Activated T-cell treated with anti-CD3 and anti-CD28 coated beads, Interleukin-2, amount 50 U/mL, for 1 hour (primary cell): ENCODE measurements around the gene HDLBP.

Experiments used
- DNase-seq: peaks from one replicate; pipeline ENCODE4 v3.0.0-alpha.2; 2020

The HDLBP gene

GRCh38 chr2:241273210-241274020 lies 42.1 kb downstream of the HDLBP start:
- DNase-seq = no peak

DNA sequence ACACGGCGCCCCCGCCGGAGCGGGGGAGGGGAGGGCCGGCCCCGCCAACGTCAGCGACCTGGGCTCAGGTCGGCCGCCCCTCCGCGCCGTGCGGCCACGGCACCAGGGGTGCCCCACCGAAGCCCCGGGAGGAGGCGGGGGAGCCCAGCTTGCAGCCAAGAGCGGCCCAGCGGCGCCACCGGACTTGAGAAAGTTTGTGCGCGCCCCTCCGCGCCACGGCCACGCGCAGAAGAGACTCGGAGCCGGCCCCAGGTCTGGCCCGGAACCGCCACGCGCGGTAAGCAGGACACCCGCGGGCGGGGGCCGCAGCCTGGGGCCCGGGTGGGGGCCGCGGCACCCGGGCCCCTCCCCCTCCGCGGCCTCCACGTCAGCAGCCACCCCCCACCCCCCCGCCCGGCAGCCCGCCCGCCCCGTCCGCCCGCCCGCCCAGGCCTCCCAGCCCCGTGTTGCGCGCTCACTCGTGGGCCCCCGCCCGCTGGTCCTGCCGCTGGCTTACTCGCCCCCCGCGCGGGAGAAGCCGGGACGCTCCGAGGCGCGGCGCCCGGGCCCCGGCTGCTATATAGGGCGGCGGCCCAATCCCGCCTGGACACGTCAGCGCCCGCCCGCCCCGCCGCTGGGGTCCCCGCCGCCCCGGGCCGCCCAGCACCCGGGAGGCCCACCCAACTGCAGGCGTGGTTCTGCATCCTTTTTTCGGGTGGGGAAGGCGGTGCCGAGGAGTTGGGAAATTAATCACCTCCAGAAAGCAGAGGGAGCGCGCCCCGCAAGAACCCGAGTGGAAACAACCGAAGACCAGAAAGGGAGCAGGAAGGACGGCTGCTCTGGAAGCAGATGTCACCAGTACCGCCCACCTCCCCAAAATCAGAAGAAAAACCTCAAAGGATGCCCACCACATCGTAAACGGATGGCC lies 42.9 kb downstream of the HDLBP start:
- DNase-seq = peak; percentile 67

GRCh38 chr2:241271706-241272302 lies 43.7 kb downstream of the HDLBP start:
- peak; percentile 66 for DNase-seq

DNA sequence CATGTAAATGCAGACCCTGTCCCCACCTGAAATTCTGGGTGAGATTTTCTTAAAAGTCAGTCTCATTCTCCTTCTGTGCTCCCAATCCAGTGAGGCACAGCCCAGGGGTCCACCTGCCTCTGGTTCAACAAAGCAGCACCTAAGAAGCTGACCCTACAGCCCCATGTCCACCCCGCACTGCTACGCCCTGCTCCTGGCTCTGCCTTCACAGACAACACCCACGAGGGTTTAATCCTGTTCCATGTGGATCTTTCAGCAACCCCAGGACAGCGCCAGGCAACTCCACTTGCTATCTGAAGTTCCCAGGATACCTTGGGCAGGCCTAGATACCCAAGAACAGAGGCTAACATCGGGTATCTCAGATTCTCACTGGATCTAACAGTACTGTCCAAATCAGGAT lies 44.9 kb downstream of the HDLBP start:
- no peak for DNase-seq

DNA sequence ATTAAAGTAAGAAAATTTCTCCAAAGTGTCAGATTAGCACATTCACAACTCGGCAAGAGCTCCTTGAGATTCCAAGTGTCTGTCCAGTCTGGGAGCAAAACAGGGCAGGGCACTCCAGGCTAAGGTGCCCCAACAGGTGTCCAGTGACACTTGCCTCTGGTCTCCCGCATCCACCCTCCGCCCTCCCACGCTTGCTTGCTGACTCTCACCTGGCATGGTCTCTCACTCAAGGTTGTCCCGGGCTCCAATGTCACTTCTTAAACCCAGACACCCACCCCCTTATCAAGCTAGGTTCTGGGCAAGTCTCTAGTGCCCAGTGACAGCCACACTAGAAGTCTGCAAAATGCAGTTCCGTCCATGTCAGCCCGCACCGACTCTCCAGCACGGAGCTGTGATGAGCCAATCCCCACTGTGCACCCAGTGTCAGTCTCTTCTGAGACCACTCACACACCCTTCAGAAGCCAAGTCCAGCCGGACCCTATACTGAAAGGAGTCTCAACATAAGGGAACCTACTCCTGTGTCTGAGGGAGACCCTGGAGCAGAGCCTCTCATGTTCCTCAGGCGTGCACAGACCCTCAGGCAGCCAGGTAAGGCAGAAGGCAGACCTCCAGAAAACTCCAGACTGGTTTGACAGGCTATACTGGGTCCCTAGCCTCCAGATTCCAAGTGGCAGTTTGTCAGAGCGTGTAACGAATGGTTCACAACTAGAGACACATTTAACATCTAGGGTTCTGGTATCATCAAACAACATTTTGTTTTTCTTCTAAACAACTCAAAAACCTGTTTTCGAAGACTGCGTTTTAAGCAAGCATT lies 45.6 kb downstream of the HDLBP start:
- DNase-seq = no peak

- no peak for DNase-seq
These were observed 46.6 kb downstream of the HDLBP start for GRCh38 chr2:241268716-241269445.

- DNase-seq = no peak
These were observed 47.2 kb downstream of the HDLBP start for GRCh38 chr2:241268306-241268705.

DNA sequence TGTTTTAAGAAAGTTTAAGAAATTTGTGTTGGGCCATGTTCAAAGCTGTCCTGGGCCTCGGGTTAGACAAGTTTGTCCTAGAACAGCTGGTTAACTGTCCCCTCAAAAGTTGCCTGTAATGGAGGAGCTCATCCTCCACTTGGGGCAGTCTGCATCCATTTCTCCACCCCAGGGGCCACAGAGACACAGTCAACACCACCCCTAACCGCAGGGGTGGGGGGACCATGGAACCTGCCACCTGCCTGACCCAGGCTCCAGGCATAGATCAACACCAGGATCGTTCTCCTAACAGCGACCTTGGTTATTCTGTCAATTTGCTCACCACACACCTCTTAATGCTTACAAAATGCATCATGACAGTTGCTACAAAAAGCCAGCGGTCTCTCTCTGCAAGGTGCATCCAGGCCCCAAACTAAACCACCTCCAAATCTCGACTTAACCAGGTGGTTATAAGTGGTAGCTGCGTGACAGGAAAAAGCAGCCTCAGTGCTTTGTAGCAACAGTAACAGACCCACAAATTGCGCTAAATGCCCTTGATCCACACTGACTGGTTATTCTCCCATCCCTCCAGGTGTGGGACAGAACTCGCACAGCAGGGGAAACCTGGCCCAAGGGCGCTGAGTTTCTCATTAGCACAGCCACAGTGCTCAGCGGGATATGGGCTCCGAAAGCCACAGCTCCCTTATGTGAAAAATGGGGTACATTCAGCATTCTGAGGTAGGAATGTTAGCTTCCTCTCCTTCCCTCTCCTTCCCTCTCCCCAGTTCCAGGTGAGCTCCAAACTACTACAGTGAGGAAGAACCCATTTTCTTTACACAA lies 48.0 kb downstream of the HDLBP start:
- no peak for DNase-seq

- no peak for DNase-seq
These were observed 50.0 kb downstream of the HDLBP start for GRCh38 chr2:241265506-241265905.

GRCh38 chr2:241263061-241263460 lies 52.4 kb downstream of the HDLBP start:
- DNase-seq = no peak

DNA sequence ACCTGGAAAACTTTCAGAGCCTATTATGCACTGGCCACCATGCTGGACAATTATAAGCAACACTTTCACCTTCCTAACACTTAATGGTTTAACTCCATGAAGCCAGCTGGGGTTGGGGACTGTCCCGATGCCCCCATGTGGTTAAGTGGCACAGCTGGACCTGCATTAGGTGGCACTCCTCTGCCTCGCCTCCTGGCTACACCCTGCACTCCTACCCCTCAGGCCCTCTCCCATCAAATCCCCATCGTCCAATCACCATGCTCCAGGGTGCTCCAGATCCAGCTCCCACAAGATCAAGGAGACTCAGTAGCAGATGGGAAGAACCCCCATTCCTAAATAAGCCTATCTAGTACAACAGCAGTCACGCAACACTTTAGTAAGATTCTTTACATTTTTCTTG lies 53.8 kb downstream of the HDLBP start:
- no peak for DNase-seq

DNA sequence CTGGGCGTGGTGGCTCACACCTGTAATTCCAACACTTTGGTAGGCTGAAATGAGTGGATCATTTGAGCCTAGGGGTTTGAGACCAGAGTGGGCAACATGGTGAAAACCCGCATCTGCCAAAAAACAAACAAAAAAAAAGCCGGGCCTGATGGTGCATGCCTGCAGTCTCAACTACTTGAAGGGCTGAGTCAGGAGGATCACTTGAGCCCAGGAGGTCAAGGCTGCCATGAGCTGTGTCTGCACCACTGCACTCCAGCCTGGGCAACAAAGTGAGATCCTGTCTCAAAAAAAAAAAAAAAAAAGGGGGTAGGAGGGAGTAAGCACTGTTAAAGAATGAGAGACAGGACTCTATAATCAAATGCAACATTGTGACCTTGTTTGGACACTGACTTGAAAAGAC lies 54.6 kb downstream of the HDLBP start:
- DNase-seq = no peak

GRCh38 chr2:241258505-241259280 lies 56.8 kb downstream of the HDLBP start:
- DNase-seq = no peak

DNA sequence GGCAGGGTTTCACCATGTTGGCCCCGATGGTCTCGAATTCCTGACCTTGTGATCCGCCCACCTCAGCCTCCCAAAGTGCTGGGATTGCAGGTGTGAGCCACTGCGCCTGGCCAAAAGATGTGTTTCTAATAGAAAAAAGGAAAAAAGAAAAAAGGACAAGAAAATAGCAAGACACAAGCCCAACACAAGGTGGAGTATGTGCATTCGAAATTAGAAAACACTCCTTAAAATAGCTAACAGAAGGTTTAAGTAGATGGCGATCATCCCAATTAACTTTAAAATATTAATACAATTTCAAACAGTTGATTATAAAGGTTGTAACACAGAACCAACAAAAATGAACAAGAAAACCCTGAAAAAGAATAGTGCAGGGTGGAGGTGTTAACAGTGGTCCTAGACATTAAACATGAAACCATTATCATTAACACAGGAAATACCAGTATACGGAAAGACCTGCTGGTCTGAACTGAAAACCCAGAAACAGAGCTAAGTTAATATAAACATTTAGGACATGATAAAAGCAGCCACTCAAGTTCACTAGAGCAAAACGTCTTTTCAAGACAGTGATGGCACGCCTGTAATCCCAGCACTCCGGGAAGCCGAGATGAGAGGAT lies 57.9 kb downstream of the HDLBP start:
- DNase-seq = no peak

GRCh38 chr2:241256168-241256545 lies 59.3 kb downstream of the HDLBP start:
- no peak for DNase-seq

- DNase-seq = no peak
These were observed 59.8 kb downstream of the HDLBP start for GRCh38 chr2:241255542-241256167.

- no peak for DNase-seq
These were observed 60.5 kb downstream of the HDLBP start for GRCh38 chr2:241254904-241255351.

GRCh38 chr2:241252778-241253475 lies 62.5 kb downstream of the HDLBP start:
- DNase-seq = no peak

DNA sequence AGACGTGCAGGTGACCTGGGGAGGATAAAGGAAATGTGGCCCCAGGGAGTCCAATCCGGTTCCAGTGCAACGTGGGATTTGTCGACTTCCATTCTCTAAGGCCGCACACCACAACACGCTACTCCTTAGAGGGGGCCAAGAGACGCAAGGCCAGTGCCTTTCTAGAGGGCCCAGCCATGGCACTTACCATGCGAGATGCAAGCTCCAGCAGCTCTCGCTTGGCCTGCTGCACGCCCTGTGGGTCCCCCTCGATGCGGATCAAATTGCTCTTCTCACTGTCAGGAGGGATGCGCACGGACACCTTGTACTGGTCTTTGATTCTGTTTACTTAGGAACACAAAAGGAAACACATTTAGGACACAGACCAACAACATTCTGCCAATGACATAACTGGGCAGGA lies 65.8 kb downstream of the HDLBP start:
- DNase-seq = no peak
